ENCODE results near the gene RAB44. TPM values are rescaled to one million over a fixed set of nuclear protein-coding genes. Genes with fewer than 3 reads are reported as not detected.

Gene RAB44
- total RNA-seq, 2 experiments from 2014 or later, result not detected

GRCh38 chr6:36692220-36692619 is 5.4 kb upstream of the RAB44 start:
- ChIA-PET POLR2A (interaction anchor here (0.8 to 1.3 kb wide), 4 partner anchors 9 to 14 kb away, joined by 3 to 5 read pairs (median 4); partner anchors contain the start of gene CDKN1A), CTCF (interaction anchor here (0.6 to 4.5 kb wide), 5 partner anchors 13 to 77 kb away, joined by 3 to 40 read pairs (median 5); partner anchors contain the start of gene CDKN1A)
- DNase-seq (peak; percentile 78), ATAC-seq (peak; percentile 90)
- Mint-ChIP-seq H3K36me3 (ENCODE audit: low read depth) (peaks cover 5% of the 10 kb centered on the region), H3K4me3 (peak overlapping the region; percentile 9), H3K9me3 (ENCODE audit: insufficient read depth) (no peaks in the 10 kb centered on the region), H3K4me1 (ENCODE audit: low read depth) (peaks cover 46% of the 10 kb centered on the region), H3K27me3 (ENCODE audit: low read depth) (no peaks in the 10 kb centered on the region), H3K27ac (peak overlapping the region; percentile 86)

GRCh38 chr6:36692861-36693702 is 4.5 kb upstream of the RAB44 start:
- ChIA-PET CTCF (interaction anchor here (0.8 to 4.5 kb wide), 4 partner anchors 14 to 78 kb away, joined by 3 to 40 read pairs (median 6); partner anchors contain the start of gene CDKN1A), POLR2A (interaction anchor here (0.8 to 1.3 kb wide), 4 partner anchors 10 to 15 kb away, joined by 3 to 5 read pairs (median 4); partner anchors contain the start of gene CDKN1A)
- Mint-ChIP-seq H3K36me3 (ENCODE audit: low read depth) (no peaks in the 10 kb centered on the region), H3K4me1 (ENCODE audit: low read depth) (peaks cover 46% of the 10 kb centered on the region), H3K27me3 (ENCODE audit: low read depth) (no peaks in the 10 kb centered on the region), H3K9me3 (ENCODE audit: insufficient read depth) (no peaks in the 10 kb centered on the region), H3K4me3 (no peak overlapping the region), H3K27ac (peak overlapping the region; percentile 86)
- ATAC-seq, result no peak
- DNase-seq, result no peak

- CTCF ChIA-PET, result interaction anchor here (1.3 kb wide), 2 partner anchors 14 to 71 kb away, joined by 3 read pairs; no protein-coding TSS in a partner anchor
- POLR2A ChIA-PET, result no interaction called here
- ATAC-seq, result no peak
- no peaks in the 10 kb centered on the region for H3K36me3 Mint-ChIP-seq (ENCODE audit: low read depth)
- H3K27ac Mint-ChIP-seq, result no peak overlapping the region
- peaks cover 46% of the 10 kb centered on the region for H3K4me1 Mint-ChIP-seq (ENCODE audit: low read depth)
- H3K9me3 Mint-ChIP-seq (ENCODE audit: insufficient read depth), result no peaks in the 10 kb centered on the region
- no peak for DNase-seq
- no peaks in the 10 kb centered on the region for H3K27me3 Mint-ChIP-seq (ENCODE audit: low read depth)
- no peak overlapping the region for H3K4me3 Mint-ChIP-seq
These were observed 3.0 kb upstream of the RAB44 start for GRCh38 chr6:36694616-36695015.

DNA sequence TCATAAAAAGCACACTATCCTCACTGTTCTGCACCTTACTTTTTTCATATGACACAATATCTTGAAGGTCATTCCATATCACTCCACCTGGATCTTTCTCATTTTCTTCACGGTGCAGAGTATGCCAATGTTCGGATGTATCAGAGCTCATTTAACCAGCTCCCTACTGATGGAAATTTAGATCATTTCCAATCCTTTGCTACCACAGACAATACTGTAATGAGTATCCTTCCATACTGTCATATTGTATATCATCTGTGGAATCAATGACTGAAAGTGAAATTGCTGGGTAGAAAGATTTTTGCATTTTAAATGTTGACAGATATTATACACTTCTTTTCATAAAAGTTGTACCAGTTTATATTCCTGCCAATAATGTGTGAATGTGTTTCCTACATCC is 2.2 kb upstream of the RAB44 start:
- ATAC-seq (no peak), DNase-seq (no peak)
- POLR2A ChIA-PET, result no interaction called here
- H3K27ac Mint-ChIP-seq, result no peak overlapping the region
- no peaks in the 10 kb centered on the region for H3K36me3 Mint-ChIP-seq (ENCODE audit: low read depth)
- H3K9me3 Mint-ChIP-seq (ENCODE audit: insufficient read depth), result no peaks in the 10 kb centered on the region
- CTCF ChIA-PET, result interaction anchor here (0.7 to 1.3 kb wide), 5 partner anchors 10 to 87 kb away, joined by 3 to 4 read pairs (median 3); no protein-coding TSS in a partner anchor
- H3K27me3 Mint-ChIP-seq (ENCODE audit: low read depth), result no peaks in the 10 kb centered on the region
- no peak overlapping the region for H3K4me3 Mint-ChIP-seq
- peaks cover 44% of the 10 kb centered on the region for H3K4me1 Mint-ChIP-seq (ENCODE audit: low read depth)

DNA sequence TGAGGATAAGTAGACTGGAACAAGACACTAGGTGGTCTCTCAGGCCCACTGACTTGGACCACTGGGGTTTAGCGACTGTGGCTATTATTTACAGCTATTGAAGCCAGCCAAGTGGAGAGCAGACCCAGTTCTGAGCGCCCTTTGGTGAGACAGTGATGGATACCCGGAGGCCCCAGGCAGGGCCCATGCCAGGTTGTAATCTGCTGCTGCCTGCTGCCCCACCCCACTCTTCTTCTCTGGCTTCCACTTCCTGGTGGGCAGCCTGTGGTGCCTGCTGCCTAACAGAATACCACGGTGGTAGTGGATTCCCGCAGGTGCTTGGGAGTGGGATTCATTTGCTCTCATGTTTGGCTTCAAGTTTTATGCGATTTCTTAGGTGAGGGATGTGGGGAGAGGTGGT is 570 bp downstream of the RAB44 start:
- no peak overlapping the region for H3K4me3 Mint-ChIP-seq
- H3K4me1 Mint-ChIP-seq (ENCODE audit: low read depth), result peaks cover 25% of the 10 kb centered on the region
- ATAC-seq (no peak), DNase-seq (no peak)
- no peaks in the 10 kb centered on the region for H3K9me3 Mint-ChIP-seq (ENCODE audit: insufficient read depth)
- CTCF ChIA-PET, result interaction anchor here (1.7 kb wide), 1 partner anchor 61 kb away, joined by 5 read pairs; no protein-coding TSS in a partner anchor
- no peaks in the 10 kb centered on the region for H3K36me3 Mint-ChIP-seq (ENCODE audit: low read depth)
- no peak overlapping the region for H3K27ac Mint-ChIP-seq
- POLR2A ChIA-PET, result interaction anchor here (0.9 kb wide), 1 partner anchor 10 kb away, joined by 4 read pairs; no protein-coding TSS in a partner anchor
- no peaks in the 10 kb centered on the region for H3K27me3 Mint-ChIP-seq (ENCODE audit: low read depth)

DNA sequence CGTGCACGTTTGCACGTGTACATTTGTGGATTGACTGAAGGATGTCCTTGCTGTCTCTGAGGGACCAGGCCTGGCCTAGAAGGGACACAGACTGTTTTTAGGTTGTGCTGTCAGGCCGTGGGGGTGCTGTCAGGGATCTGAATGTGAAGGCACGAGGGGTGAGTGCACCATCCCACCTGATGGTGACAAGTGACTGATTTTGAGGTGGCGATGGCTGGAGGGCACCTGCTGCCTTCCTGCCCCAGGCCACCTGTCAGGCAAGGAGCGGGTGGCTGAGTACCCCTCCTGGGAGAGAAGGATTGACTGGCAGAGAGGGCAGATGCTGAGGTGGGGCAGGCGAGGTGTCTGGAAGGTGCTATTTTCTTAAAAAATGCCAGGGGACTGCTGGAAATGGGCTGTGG is 1.2 kb downstream of the RAB44 start:
- no peaks in the 10 kb centered on the region for H3K27me3 Mint-ChIP-seq (ENCODE audit: low read depth)
- no peak for ATAC-seq
- H3K36me3 Mint-ChIP-seq (ENCODE audit: low read depth), result no peaks in the 10 kb centered on the region
- DNase-seq, result no peak
- H3K9me3 Mint-ChIP-seq (ENCODE audit: insufficient read depth), result no peaks in the 10 kb centered on the region
- ChIA-PET POLR2A (no interaction called here), CTCF (no interaction called here)
- no peak overlapping the region for H3K4me3 Mint-ChIP-seq
- no peak overlapping the region for H3K27ac Mint-ChIP-seq
- peaks cover 20% of the 10 kb centered on the region for H3K4me1 Mint-ChIP-seq (ENCODE audit: low read depth)

DNA sequence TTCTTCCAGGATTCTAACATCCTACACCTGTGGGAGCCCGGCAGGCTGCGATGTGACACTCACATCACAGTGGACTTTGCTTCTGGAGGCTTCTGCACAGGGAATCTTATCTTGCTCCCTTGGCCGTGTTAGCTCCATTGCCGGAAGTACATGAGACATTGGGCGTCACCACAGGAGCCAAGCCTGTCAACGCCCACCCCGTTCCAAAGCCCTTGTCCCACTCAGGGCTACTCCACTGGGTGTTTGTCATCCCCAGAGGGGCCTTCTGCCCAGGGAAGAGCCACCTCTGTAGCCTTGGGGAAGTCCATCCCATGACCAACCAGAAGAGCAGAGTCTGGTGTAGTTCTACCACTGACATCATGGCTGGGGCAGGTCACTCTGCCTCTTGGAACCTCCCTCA is 1.7 kb downstream of the RAB44 start:
- H3K4me3 Mint-ChIP-seq, result no peak overlapping the region
- no peak for ATAC-seq
- no peaks in the 10 kb centered on the region for H3K27me3 Mint-ChIP-seq (ENCODE audit: low read depth)
- no peaks in the 10 kb centered on the region for H3K36me3 Mint-ChIP-seq (ENCODE audit: low read depth)
- H3K9me3 Mint-ChIP-seq (ENCODE audit: insufficient read depth), result no peaks in the 10 kb centered on the region
- ChIA-PET POLR2A (no interaction called here), CTCF (interaction anchor here (1.0 kb wide), 1 partner anchor 29 kb away, joined by 3 read pairs; no protein-coding TSS in a partner anchor)
- no peak overlapping the region for H3K27ac Mint-ChIP-seq
- peaks cover 20% of the 10 kb centered on the region for H3K4me1 Mint-ChIP-seq (ENCODE audit: low read depth)
- no peak for DNase-seq

GRCh38 chr6:36700071-36700812 is 2.6 kb downstream of the RAB44 start:
- ChIA-PET CTCF (interaction anchor here (1.0 kb wide), 1 partner anchor 28 kb away, joined by 3 read pairs; no protein-coding TSS in a partner anchor), POLR2A (no interaction called here)
- Mint-ChIP-seq H3K36me3 (ENCODE audit: low read depth) (no peaks in the 10 kb centered on the region), H3K4me3 (no peak overlapping the region), H3K27ac (no peak overlapping the region), H3K4me1 (ENCODE audit: low read depth) (peaks cover 18% of the 10 kb centered on the region), H3K9me3 (ENCODE audit: insufficient read depth) (no peaks in the 10 kb centered on the region), H3K27me3 (ENCODE audit: low read depth) (no peaks in the 10 kb centered on the region)
- no peak for ATAC-seq
- no peak for DNase-seq

DNA sequence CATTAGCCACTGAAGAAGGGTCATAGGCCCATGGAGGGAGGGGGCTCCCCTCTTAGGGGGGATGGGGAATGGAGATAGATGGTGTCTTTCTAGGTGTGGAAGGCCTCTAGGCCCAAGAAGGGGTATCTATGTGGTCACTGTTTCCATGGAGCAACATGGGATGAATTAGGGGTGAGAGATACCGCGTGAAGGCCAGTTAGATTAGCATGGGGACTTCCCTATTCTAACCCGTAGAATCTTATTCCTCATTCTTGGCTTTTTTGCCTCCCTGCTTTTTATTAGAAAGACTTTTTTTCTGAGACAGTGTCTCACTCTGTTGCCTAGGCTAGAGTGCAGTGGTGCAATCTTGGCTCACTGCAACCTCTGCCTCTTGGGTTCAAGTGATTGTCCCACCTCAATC is 3.2 kb downstream of the RAB44 start:
- H3K4me1 Mint-ChIP-seq (ENCODE audit: low read depth), result peaks cover 16% of the 10 kb centered on the region
- ChIA-PET CTCF (no interaction called here), POLR2A (interaction anchor here (0.7 to 1.2 kb wide), 2 partner anchors 16 to 209 kb away, joined by 3 read pairs; no protein-coding TSS in a partner anchor)
- no peak overlapping the region for H3K27ac Mint-ChIP-seq
- H3K27me3 Mint-ChIP-seq (ENCODE audit: low read depth), result no peaks in the 10 kb centered on the region
- ATAC-seq (no peak), DNase-seq (no peak)
- H3K4me3 Mint-ChIP-seq, result no peak overlapping the region
- H3K36me3 Mint-ChIP-seq (ENCODE audit: low read depth), result no peaks in the 10 kb centered on the region
- no peaks in the 10 kb centered on the region for H3K9me3 Mint-ChIP-seq (ENCODE audit: insufficient read depth)

DNA sequence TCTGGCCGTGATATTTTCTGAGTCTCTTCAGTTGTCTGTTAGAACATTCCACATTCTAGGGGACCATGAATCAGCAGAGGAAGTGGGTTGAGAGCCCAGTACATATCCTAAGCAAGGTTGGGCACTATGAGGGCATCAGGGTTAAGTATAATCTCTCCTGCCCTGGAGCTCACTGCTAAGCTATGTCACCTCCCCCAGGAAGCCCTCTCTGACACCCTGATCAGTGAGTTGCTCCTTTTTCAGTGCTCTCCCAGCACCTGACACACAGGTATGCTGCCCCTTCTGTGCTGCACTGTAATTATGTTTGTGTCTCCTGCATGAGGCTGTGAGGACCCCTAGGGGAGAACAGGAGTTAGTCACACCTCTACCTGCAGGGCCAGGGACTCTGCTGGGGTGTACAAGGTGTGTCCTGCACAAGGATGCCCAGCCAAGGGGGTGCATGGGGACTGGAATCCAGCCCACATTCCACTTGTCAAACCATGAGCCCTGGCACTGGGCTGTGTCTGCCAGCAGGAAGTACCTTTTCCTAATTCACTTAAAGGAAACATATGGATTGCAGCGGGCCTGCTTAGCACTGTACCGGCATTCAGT is 3.9 kb downstream of the RAB44 start:
- no peaks in the 10 kb centered on the region for H3K27me3 Mint-ChIP-seq (ENCODE audit: low read depth)
- H3K4me3 Mint-ChIP-seq, result no peak overlapping the region
- H3K36me3 Mint-ChIP-seq (ENCODE audit: low read depth), result no peaks in the 10 kb centered on the region
- ChIA-PET POLR2A (interaction anchor here (0.7 to 1.2 kb wide), 2 partner anchors 16 to 210 kb away, joined by 3 read pairs; no protein-coding TSS in a partner anchor), CTCF (no interaction called here)
- H3K4me1 Mint-ChIP-seq (ENCODE audit: low read depth), result peaks cover 14% of the 10 kb centered on the region
- DNase-seq, result peak; percentile 34
- no peaks in the 10 kb centered on the region for H3K9me3 Mint-ChIP-seq (ENCODE audit: insufficient read depth)
- H3K27ac Mint-ChIP-seq, result no peak overlapping the region
- peak; percentile 65 for ATAC-seq

DNA sequence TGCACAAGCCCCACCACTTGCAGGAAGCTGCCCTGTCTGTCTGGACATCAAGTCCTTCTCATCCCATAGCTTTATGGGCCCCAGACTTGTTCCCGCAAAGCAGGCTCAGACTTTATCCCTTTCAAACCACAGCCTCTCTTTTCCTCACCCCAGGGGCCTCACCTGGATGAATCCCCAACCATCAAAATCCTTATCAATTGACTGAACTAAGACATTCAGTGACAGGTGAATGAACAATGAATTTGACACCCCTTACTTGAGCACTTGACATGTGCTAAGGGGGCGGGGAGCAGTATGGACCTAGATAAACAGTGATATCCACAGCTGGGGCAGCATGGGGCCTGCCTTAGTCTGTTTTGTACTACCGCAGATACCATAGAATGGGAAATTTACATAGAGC is 5.0 kb downstream of the RAB44 start:
- ATAC-seq, result no peak
- no peak for DNase-seq
- no peak overlapping the region for H3K4me3 Mint-ChIP-seq
- H3K27ac Mint-ChIP-seq, result no peak overlapping the region
- ChIA-PET POLR2A (no interaction called here), CTCF (interaction anchor here (0.6 to 1.1 kb wide), 2 partner anchors 57 to 86 kb away, joined by 3 read pairs; no protein-coding TSS in a partner anchor)
- H3K36me3 Mint-ChIP-seq (ENCODE audit: low read depth), result no peaks in the 10 kb centered on the region
- no peaks in the 10 kb centered on the region for H3K9me3 Mint-ChIP-seq (ENCODE audit: insufficient read depth)
- no peaks in the 10 kb centered on the region for H3K27me3 Mint-ChIP-seq (ENCODE audit: low read depth)
- peaks cover 9% of the 10 kb centered on the region for H3K4me1 Mint-ChIP-seq (ENCODE audit: low read depth)
